ENCODE results near the gene MEGF11.

The MEGF11 gene

GRCh38 chr15:66095871-66096687 lies 157.5 kb downstream of the MEGF11 start:
- no peaks in the 10 kb centered on the region for H3K4me1 Mint-ChIP-seq (ENCODE audit: low read depth)
- no peak overlapping the region for H3K4me3 Mint-ChIP-seq

GRCh38 chr15:66094331-66094730 lies 159.2 kb downstream of the MEGF11 start:
- Mint-ChIP-seq H3K4me3 (no peak overlapping the region), H3K4me1 (ENCODE audit: low read depth) (no peaks in the 10 kb centered on the region), H3K27ac (no peak overlapping the region), H3K27me3 (ENCODE audit: low read depth) (peaks cover 17% of the 10 kb centered on the region), H3K36me3 (ENCODE audit: low read depth) (no peaks in the 10 kb centered on the region), H3K9me3 (no peaks in the 10 kb centered on the region)

More at GRCh38 chr15:66095871-66096687, 157.5 kb downstream of the MEGF11 start:
- Mint-ChIP-seq H3K27me3 (ENCODE audit: low read depth) (peaks cover 10% of the 10 kb centered on the region), H3K27ac (no peak overlapping the region), H3K36me3 (ENCODE audit: low read depth) (no peaks in the 10 kb centered on the region), H3K9me3 (no peaks in the 10 kb centered on the region)

GRCh38 chr15:66092053-66093016 lies 161.2 kb downstream of the MEGF11 start:
- Mint-ChIP-seq H3K9me3 (no peaks in the 10 kb centered on the region), H3K4me1 (ENCODE audit: low read depth) (no peaks in the 10 kb centered on the region), H3K4me3 (no peak overlapping the region), H3K27me3 (ENCODE audit: low read depth) (peaks cover 33% of the 10 kb centered on the region), H3K36me3 (ENCODE audit: low read depth) (no peaks in the 10 kb centered on the region), H3K27ac (no peak overlapping the region)

- Mint-ChIP-seq H3K27me3 (ENCODE audit: low read depth) (peaks cover 49% of the 10 kb centered on the region), H3K27ac (no peak overlapping the region), H3K9me3 (no peaks in the 10 kb centered on the region), H3K36me3 (ENCODE audit: low read depth) (no peaks in the 10 kb centered on the region), H3K4me1 (ENCODE audit: low read depth) (no peaks in the 10 kb centered on the region), H3K4me3 (no peak overlapping the region)
Observed at GRCh38 chr15:66089509-66089908, 164.0 kb downstream of the MEGF11 start.

- no peaks in the 10 kb centered on the region for H3K9me3 Mint-ChIP-seq
- H3K4me1 Mint-ChIP-seq (ENCODE audit: low read depth): no peaks in the 10 kb centered on the region
- H3K27ac Mint-ChIP-seq: no peak overlapping the region
- H3K27me3 Mint-ChIP-seq (ENCODE audit: low read depth): peaks cover 49% of the 10 kb centered on the region
- no peak overlapping the region for H3K4me3 Mint-ChIP-seq
- H3K36me3 Mint-ChIP-seq (ENCODE audit: low read depth): no peaks in the 10 kb centered on the region
Observed at GRCh38 chr15:66089049-66089448, 164.5 kb downstream of the MEGF11 start.

- H3K9me3 Mint-ChIP-seq: no peaks in the 10 kb centered on the region
- H3K36me3 Mint-ChIP-seq (ENCODE audit: low read depth): no peaks in the 10 kb centered on the region
- H3K4me3 Mint-ChIP-seq: no peak overlapping the region
- peaks cover 39% of the 10 kb centered on the region for H3K27me3 Mint-ChIP-seq (ENCODE audit: low read depth)
- peaks cover 3% of the 10 kb centered on the region for H3K4me1 Mint-ChIP-seq (ENCODE audit: low read depth)
- no peak overlapping the region for H3K27ac Mint-ChIP-seq
Observed at GRCh38 chr15:66085128-66085527, 168.4 kb downstream of the MEGF11 start.

GRCh38 chr15:66084704-66085103 lies 168.8 kb downstream of the MEGF11 start:
- H3K36me3 Mint-ChIP-seq (ENCODE audit: low read depth): no peaks in the 10 kb centered on the region
- peaks cover 3% of the 10 kb centered on the region for H3K4me1 Mint-ChIP-seq (ENCODE audit: low read depth)
- no peak overlapping the region for H3K27ac Mint-ChIP-seq
- H3K27me3 Mint-ChIP-seq (ENCODE audit: low read depth): peaks cover 39% of the 10 kb centered on the region
- no peaks in the 10 kb centered on the region for H3K9me3 Mint-ChIP-seq
- H3K4me3 Mint-ChIP-seq: no peak overlapping the region

- H3K27me3 Mint-ChIP-seq (ENCODE audit: low read depth): peaks cover 15% of the 10 kb centered on the region
- H3K4me3 Mint-ChIP-seq: no peak overlapping the region
- no peaks in the 10 kb centered on the region for H3K36me3 Mint-ChIP-seq (ENCODE audit: low read depth)
- H3K9me3 Mint-ChIP-seq: no peaks in the 10 kb centered on the region
- H3K27ac Mint-ChIP-seq: no peak overlapping the region
- peaks cover 3% of the 10 kb centered on the region for H3K4me1 Mint-ChIP-seq (ENCODE audit: low read depth)
Observed at GRCh38 chr15:66080717-66081398, 172.7 kb downstream of the MEGF11 start.

- Mint-ChIP-seq H3K4me1 (ENCODE audit: low read depth) (peaks cover 3% of the 10 kb centered on the region), H3K27me3 (ENCODE audit: low read depth) (peaks cover 17% of the 10 kb centered on the region), H3K9me3 (no peaks in the 10 kb centered on the region), H3K27ac (no peak overlapping the region), H3K4me3 (no peak overlapping the region), H3K36me3 (ENCODE audit: low read depth) (no peaks in the 10 kb centered on the region)
Observed at GRCh38 chr15:66078929-66079275, 174.6 kb downstream of the MEGF11 start.

GRCh38 chr15:66078196-66078928 lies 175.2 kb downstream of the MEGF11 start:
- peaks cover 21% of the 10 kb centered on the region for H3K27me3 Mint-ChIP-seq (ENCODE audit: low read depth)
- no peak overlapping the region for H3K4me3 Mint-ChIP-seq
- H3K4me1 Mint-ChIP-seq (ENCODE audit: low read depth): peaks cover 3% of the 10 kb centered on the region
- H3K36me3 Mint-ChIP-seq (ENCODE audit: low read depth): no peaks in the 10 kb centered on the region
- H3K27ac Mint-ChIP-seq: no peak overlapping the region
- H3K9me3 Mint-ChIP-seq: no peaks in the 10 kb centered on the region

GRCh38 chr15:66077320-66077663 lies 176.3 kb downstream of the MEGF11 start:
- H3K4me3 Mint-ChIP-seq: no peak overlapping the region
- H3K36me3 Mint-ChIP-seq (ENCODE audit: low read depth): no peaks in the 10 kb centered on the region
- peaks cover 19% of the 10 kb centered on the region for H3K27me3 Mint-ChIP-seq (ENCODE audit: low read depth)
- no peaks in the 10 kb centered on the region for H3K4me1 Mint-ChIP-seq (ENCODE audit: low read depth)
- H3K27ac Mint-ChIP-seq: no peak overlapping the region
- H3K9me3 Mint-ChIP-seq: no peaks in the 10 kb centered on the region

- H3K4me3 Mint-ChIP-seq: no peak overlapping the region
- H3K27me3 Mint-ChIP-seq (ENCODE audit: low read depth): peaks cover 19% of the 10 kb centered on the region
- H3K36me3 Mint-ChIP-seq (ENCODE audit: low read depth): no peaks in the 10 kb centered on the region
- no peaks in the 10 kb centered on the region for H3K4me1 Mint-ChIP-seq (ENCODE audit: low read depth)
- H3K27ac Mint-ChIP-seq: no peak overlapping the region
- no peaks in the 10 kb centered on the region for H3K9me3 Mint-ChIP-seq
Observed at GRCh38 chr15:66076591-66077319, 176.8 kb downstream of the MEGF11 start.

GRCh38 chr15:66075947-66076346 lies 177.6 kb downstream of the MEGF11 start:
- H3K4me1 Mint-ChIP-seq (ENCODE audit: low read depth): no peaks in the 10 kb centered on the region
- peaks cover 19% of the 10 kb centered on the region for H3K27me3 Mint-ChIP-seq (ENCODE audit: low read depth)
- H3K4me3 Mint-ChIP-seq: no peak overlapping the region
- H3K36me3 Mint-ChIP-seq (ENCODE audit: low read depth): no peaks in the 10 kb centered on the region
- no peaks in the 10 kb centered on the region for H3K9me3 Mint-ChIP-seq
- no peak overlapping the region for H3K27ac Mint-ChIP-seq

All from T-helper 1 cell treated with Interleukin-12 subunit alpha and Interleukin-12 subunit beta and Interleukin-4 antibody, amounts not matched to agents 30 μg/mL and 1 μg/mL, for 36 hours (primary cell).